HepG2 (cell line): ENCODE data around the gene HSCB.

Source experiments
- CBFB ChIP-seq: sonication (generic); formaldehyde crosslinking; IDR thresholded peaks from 2 replicates; pipeline ENCODE4 v1.4.0; 2020; ENCODE audit warnings: missing genetic modification reagents
- CTCF ChIP-seq: sonication (generic); formaldehyde crosslinking; IDR thresholded peaks from 2 replicates; pipeline ENCODE4 v1.5.0; 2020; ENCODE audit warnings: mild to moderate bottlenecking, missing genetic modification reagents, moderate library complexity
- DNMT1 ChIP-seq: sonication (generic); formaldehyde crosslinking; IDR thresholded peaks from 2 replicates; pipeline ENCODE4 v1.5.1; 2020; ENCODE audit warnings: mild to moderate bottlenecking, missing genetic modification reagents
- FOXA1 ChIP-seq, 2 experiments: fragments of 450-650 bp in 1 of 2; sonication (generic) in 1 of 2; formaldehyde crosslinking in 1 of 2; IDR thresholded peaks; 2 replicates each; pipeline versions ENCODE4 v1.4.0 to v1.6.1; 2016 to 2020; ENCODE audit warnings: missing genetic modification reagents in 1 of 2
- GATAD1 ChIP-seq: IDR thresholded peaks from 2 replicates; pipeline ENCODE4 v1.6.1; 2016; ENCODE audit warnings: missing genetic modification reagents, missing compliant biosample characterization
- JUND ChIP-seq: sonication (generic); formaldehyde crosslinking; IDR thresholded peaks from 2 replicates; pipeline ENCODE4 v1.8.0; 2022; ENCODE audit warnings: mild to moderate bottlenecking, missing genetic modification reagents
- SETDB1 ChIP-seq: sonication (generic); formaldehyde crosslinking; IDR thresholded peaks from 2 replicates; pipeline ENCODE4 v1.5.1; 2020; ENCODE audit warnings: missing genetic modification reagents, mild to moderate bottlenecking, borderline replicate concordance
- SIN3A ChIP-seq: IDR thresholded peaks from 2 replicates; pipeline ENCODE4 v1.6.1; 2011; ENCODE audit warnings: low read depth, mild to moderate bottlenecking, control low read depth, low read length, borderline replicate concordance
- YEATS4 ChIP-seq: sonication (generic); formaldehyde crosslinking; IDR thresholded peaks from 2 replicates; pipeline ENCODE4 v1.4.0; 2020; ENCODE audit warnings: missing genetic modification reagents, borderline replicate concordance
- ZBTB26 ChIP-seq: IDR thresholded peaks from 2 replicates; pipeline ENCODE4 v1.6.1; 2016; ENCODE audit warnings: missing compliant biosample characterization, missing genetic modification reagents, borderline replicate concordance
- ZNF10 ChIP-seq: sonication (generic); formaldehyde crosslinking; IDR thresholded peaks from 2 replicates; pipeline ENCODE4 v1.4.0; 2020; ENCODE audit warnings: mild to moderate bottlenecking, low read depth, missing genetic modification reagents, borderline replicate concordance
- ZUFSP ChIP-seq: sonication (generic); formaldehyde crosslinking; IDR thresholded peaks from 2 replicates; pipeline ENCODE4 v1.9.0; 2021; ENCODE audit warnings: missing genetic modification reagents, mild to moderate bottlenecking, borderline replicate concordance

GRCh38 chr22:28800308-28801041, 58.6 kb downstream of the HSCB start, which contains the start of gene XBP1:
- TF ChIP-seq CBFB (no peak), YEATS4 (peak; percentile 91; the same call in 1 of the 2 replicates), JUND (CRISPR knock-in tag) (no peak), ZNF10 (no peak), FOXA1 (IDR thresholded peaks at IDR 0.05) (no peak), FOXA1 (CRISPR knock-in tag; IDR thresholded peaks at IDR 0.05) (no peak; the same call in 1 of the 2 replicates), GATAD1 (CRISPR knock-in tag) (no peak), DNMT1 (CRISPR knock-in tag) (no peak), SETDB1 (CRISPR knock-in tag) (no peak), ZBTB26 (CRISPR knock-in tag) (no peak), SIN3A (peak; percentile 65; the same call in 1 of the 2 replicates), CTCF (CRISPR knock-in tag) (no peak), ZUFSP (CRISPR knock-in tag) (no peak)
